Choroid plexus epithelial cell (primary cell): ENCODE data around the gene B4GALNT2.
A peak's percentile ranks its signal among the peaks of the same experiment; 100 is the strongest.
"Not testable (repeated sequence)": the region's sequence is repeated elsewhere in the genome, so short reads cannot be mapped to it uniquely, and the experiment has no call there.

ENCODE experiments used
- DNase-seq: peaks from one replicate; pipeline ENCODE4 v3.0.0-alpha.2; 2010; ENCODE audit warnings: low read depth
- H3K4me3 ChIP-seq: 2 replicates; pipeline ENCODE4 v1.5.1; 2011; ENCODE audit warnings: low read depth, mild to moderate bottlenecking, control low read depth, low read length, moderate library complexity
- CTCF ChIP-seq: conservative IDR thresholded peaks from 2 replicates; pipeline ENCODE4 v1.5.1; 2011; ENCODE audit warnings: low read depth, mild to moderate bottlenecking, control low read depth, inconsistent platforms, low read length, moderate library complexity

Gene B4GALNT2

GRCh38 chr17:49093131-49093530 is 39.4 kb upstream of the B4GALNT2 start:
- no peak overlapping the region for H3K4me3 ChIP-seq
- TF ChIP-seq CTCF: no peak
- no peak for DNase-seq

GRCh38 chr17:49100601-49101000 is 32.0 kb upstream of the B4GALNT2 start:
- no peak for DNase-seq
- no peak overlapping the region for H3K4me3 ChIP-seq
- TF ChIP-seq CTCF: no peak

GRCh38 chr17:49101054-49101534 is 31.5 kb upstream of the B4GALNT2 start:
- H3K4me3 ChIP-seq: no peak overlapping the region
- DNase-seq: peak; percentile 60
- no peak for TF ChIP-seq CTCF

- DNase-seq, H3K4me3 ChIP-seq: not testable (repeated sequence)
Observed at GRCh38 chr17:49103360-49103759, 29.2 kb upstream of the B4GALNT2 start.

- no peak overlapping the region for H3K4me3 ChIP-seq
- no peak for TF ChIP-seq CTCF
- peak; percentile 52 for DNase-seq
Observed at GRCh38 chr17:49104511-49105074, 28.0 kb upstream of the B4GALNT2 start.

- no peak for TF ChIP-seq CTCF
- H3K4me3 ChIP-seq: no peak overlapping the region
- peak; percentile 19 for DNase-seq
Observed at GRCh38 chr17:49106321-49107210, 26.0 kb upstream of the B4GALNT2 start.

- no peak for TF ChIP-seq CTCF
- DNase-seq: no peak
- no peak overlapping the region for H3K4me3 ChIP-seq
Observed at GRCh38 chr17:49107211-49107557, 25.4 kb upstream of the B4GALNT2 start.
